ENCODE results near the gene LSM14A.
"Not testable (repeated sequence)": the region's sequence is repeated elsewhere in the genome, so short reads cannot be mapped to it uniquely, and the experiment has no call there.

LSM14A gene

GRCh38 chr19:34232566-34233481 lies 60.5 kb downstream of the LSM14A start:
- DNase-seq, result peak; percentile 43

- no peak for DNase-seq
Observed at GRCh38 chr19:34235425-34235940, 63.2 kb downstream of the LSM14A start.

- no peak for DNase-seq
Observed at GRCh38 chr19:34236035-34236987, 64.0 kb downstream of the LSM14A start.

- DNase-seq, result no peak
Observed at GRCh38 chr19:34237283-34237682, 65.0 kb downstream of the LSM14A start.

- DNase-seq, result no peak
Observed at GRCh38 chr19:34237939-34238338, 65.6 kb downstream of the LSM14A start.

GRCh38 chr19:34241513-34242337 lies 69.4 kb downstream of the LSM14A start:
- DNase-seq, result peak; percentile 49

- DNase-seq, result not testable (repeated sequence)
Observed at GRCh38 chr19:34243138-34243875, 71.0 kb downstream of the LSM14A start.

GRCh38 chr19:34243876-34244578 lies 71.7 kb downstream of the LSM14A start:
- DNase-seq, result no peak

GRCh38 chr19:34244611-34245299 lies 72.5 kb downstream of the LSM14A start:
- no peak for DNase-seq

- no peak for DNase-seq
Observed at GRCh38 chr19:34246340-34246739, 74.0 kb downstream of the LSM14A start.

- no peak for DNase-seq
Observed at GRCh38 chr19:34248941-34249340, 76.6 kb downstream of the LSM14A start.

- not testable (repeated sequence) for DNase-seq
Observed at GRCh38 chr19:34253167-34253566, 80.9 kb downstream of the LSM14A start.

GRCh38 chr19:34253681-34254045 lies 81.4 kb downstream of the LSM14A start:
- not testable (repeated sequence) for DNase-seq

GRCh38 chr19:34254046-34254697 lies 81.9 kb downstream of the LSM14A start, which contains the start of gene GARRE1:
Gene GARRE1, plus strand, starts transcription at chr19:34254554. Its CDS starts 45,920 bp downstream, at chr19:34300474.
- DNase-seq, result peak; percentile 90

- peak; percentile 52 for DNase-seq
Observed at GRCh38 chr19:34254698-34255432, 82.6 kb downstream of the LSM14A start.

GRCh38 chr19:34255546-34255945 lies 83.2 kb downstream of the LSM14A start:
- DNase-seq, result no peak

GRCh38 chr19:34256835-34257558 lies 84.7 kb downstream of the LSM14A start:
- DNase-seq, result no peak

GRCh38 chr19:34257559-34257924 lies 85.2 kb downstream of the LSM14A start:
- no peak for DNase-seq
